Measurements from ENCODE around the gene RAD51C. TPM values are rescaled to one million over a fixed set of nuclear protein-coding genes. Genes with fewer than 3 reads are reported as not detected.

Gene RAD51C
- total RNA-seq, 1 donor from 2014 or later, result 21.0 TPM

DNA sequence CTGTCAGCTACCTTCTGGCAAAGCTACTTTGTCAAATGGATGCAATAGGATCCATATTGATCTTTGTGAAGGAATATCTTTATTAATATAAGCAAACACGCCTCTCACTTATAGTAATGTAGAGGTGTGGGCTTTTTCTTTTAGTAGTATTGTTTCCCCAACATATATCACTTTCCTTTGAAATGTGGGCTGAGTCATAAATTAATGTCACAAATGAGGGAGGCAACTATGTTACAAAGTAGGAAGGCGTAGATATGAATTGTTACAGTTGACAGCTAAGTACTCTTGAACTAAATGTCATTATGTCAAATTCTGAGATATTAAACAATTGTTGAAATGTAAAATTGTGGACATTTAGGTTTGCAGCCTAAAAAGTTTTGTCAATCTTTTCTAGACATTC is 60.6 kb downstream of the RAD51C start:
- Histone ChIP-seq H3K36me3 (no peaks in the 10 kb centered on the region), H3K9me3 (no peaks in the 10 kb centered on the region), H3K4me3 (no peak overlapping the region), H3K27ac (no peak overlapping the region), H3K4me1 (peaks cover 18% of the 10 kb centered on the region), H3K27me3 (ENCODE audit: low read depth) (peaks cover 35% of the 10 kb centered on the region)
- no peak for DNase-seq
- intact Hi-C loops (cut with DNase I), result no loop called here
- no peak for TF ChIP-seq CTCF (IDR thresholded peaks at IDR 0.05)
- ATAC-seq, result no peak

- Histone ChIP-seq H3K27ac (no peak overlapping the region), H3K9me3 (no peaks in the 10 kb centered on the region), H3K4me3 (peak overlapping the region; percentile 61), H3K4me1 (peaks cover 18% of the 10 kb centered on the region), H3K27me3 (ENCODE audit: low read depth) (peaks cover 50% of the 10 kb centered on the region), H3K36me3 (no peaks in the 10 kb centered on the region)
- intact Hi-C loops (cut with DNase I), result no loop called here
- DNase-seq, result no peak
- ATAC-seq, result no peak
- no peak for TF ChIP-seq CTCF (IDR thresholded peaks at IDR 0.05)
These were observed 62.8 kb downstream of the RAD51C start for GRCh38 chr17:58755269-58755576.

- intact Hi-C loops (cut with DNase I), result no loop called here
- peaks cover 18% of the 10 kb centered on the region for H3K4me1 ChIP-seq
- H3K36me3 ChIP-seq, result no peaks in the 10 kb centered on the region
- H3K27me3 ChIP-seq (ENCODE audit: low read depth), result peaks cover 50% of the 10 kb centered on the region
- DNase-seq, result peak; percentile 59
- no peak within 1 kb of the TSS for H3K27ac ChIP-seq
- no peaks in the 10 kb centered on the region for H3K9me3 ChIP-seq
- peak; percentile 89 to 93 for ATAC-seq
- peak within 1 kb of the TSS; percentile 61 for H3K4me3 ChIP-seq
- TF ChIP-seq CTCF (IDR thresholded peaks at IDR 0.05), result no peak
These were observed 63.3 kb downstream of the RAD51C start, which contains the start of gene PPM1E for GRCh38 chr17:58755577-58756245. TSS of gene PPM1E (plus strand) at chr17:58755854.

- intact Hi-C loops (cut with DNase I), result no loop called here
- ATAC-seq (peak; percentile 45 to 49), DNase-seq (no peak)
- Histone ChIP-seq H3K4me1 (peaks cover 18% of the 10 kb centered on the region), H3K4me3 (peak overlapping the region; percentile 61), H3K27ac (no peak overlapping the region), H3K9me3 (no peaks in the 10 kb centered on the region), H3K27me3 (ENCODE audit: low read depth) (peaks cover 56% of the 10 kb centered on the region), H3K36me3 (no peaks in the 10 kb centered on the region)
- TF ChIP-seq CTCF (IDR thresholded peaks at IDR 0.05), result no peak
These were observed 64.1 kb downstream of the RAD51C start for GRCh38 chr17:58756246-58757161.

DNA sequence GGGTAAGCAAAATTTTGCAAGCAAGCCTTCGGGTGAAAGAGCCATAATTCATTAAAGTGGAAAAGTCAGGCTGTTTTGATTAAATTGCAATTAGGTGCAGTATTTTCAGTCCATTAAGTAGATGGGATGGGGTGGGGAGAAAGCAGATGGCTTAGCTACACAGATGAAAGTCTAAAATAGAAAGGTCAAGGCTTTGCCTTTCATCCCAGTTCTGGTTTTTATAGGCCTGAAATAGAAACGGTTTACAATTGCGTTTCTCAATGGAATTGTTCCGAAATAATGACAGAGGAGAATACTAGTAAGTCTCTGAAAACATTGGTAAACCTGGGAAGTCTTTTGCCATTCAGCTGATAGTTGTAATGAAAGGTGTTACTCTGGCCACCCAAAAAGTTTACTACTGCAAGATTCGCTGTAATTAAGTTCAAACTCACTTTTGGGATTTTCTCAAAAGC is 64.8 kb downstream of the RAD51C start:
- no peak for TF ChIP-seq CTCF (IDR thresholded peaks at IDR 0.05)
- no peak overlapping the region for H3K4me3 ChIP-seq
- intact Hi-C loops (cut with DNase I), result no loop called here

More for the DNA sequence above, 64.8 kb downstream of the RAD51C start:
- H3K36me3 ChIP-seq, result no peaks in the 10 kb centered on the region
- H3K4me1 ChIP-seq, result peaks cover 18% of the 10 kb centered on the region
- peaks cover 58% of the 10 kb centered on the region for H3K27me3 ChIP-seq (ENCODE audit: low read depth)
- DNase-seq (no peak), ATAC-seq (no peak)
- no peaks in the 10 kb centered on the region for H3K9me3 ChIP-seq
- H3K27ac ChIP-seq, result no peak overlapping the region

Measured in lower lobe of right lung (tissue), 2 donors.